T-helper 17 cell (primary cell): Measurements from ENCODE around the gene ZFPM1. TPM values are rescaled to one million over a fixed set of nuclear protein-coding genes. Genes with fewer than 3 reads are reported as not detected.
A peak's percentile ranks its signal among the peaks of the same experiment; 100 is the strongest.
"Not testable (repeated sequence)": the region's sequence is repeated elsewhere in the genome, so short reads cannot be mapped to it uniquely, and the experiment has no call there.

ENCODE experiments used
- ATAC-seq: fragments of 150-1000 bp; cut with Tn5 transposase; 2 replicates; pipeline ENCODE4 v1.10.0; 2021; ENCODE audit warnings: mild to moderate bottlenecking, moderate library complexity
- DNase-seq, 3 donors: peaks; one replicate each; pipeline versions ENCODE4 v3.0.0 to v3.0.0-alpha.2; 2020 to 2021
- H3K9me3 ChIP-seq: one replicate; pipeline ENCODE4 v1.7.0; 2013; ENCODE audit warnings: low read length, mild to moderate bottlenecking; ENCODE audit not compliant: control insufficient read depth, poor library complexity, severe bottlenecking
- H3K27ac Mint-ChIP-seq: one replicate; pipeline ENCODE4 v1.8.0; 2022; ENCODE audit warnings: mild to moderate bottlenecking, moderate library complexity, mixed read lengths
- H3K27me3 Mint-ChIP-seq: one replicate; pipeline ENCODE4 v1.8.0; 2022; ENCODE audit warnings: mixed read lengths
- H3K36me3 Mint-ChIP-seq: one replicate; pipeline ENCODE4 v1.8.0; 2022; ENCODE audit warnings: low read depth, mixed read lengths
- H3K4me1 Mint-ChIP-seq: one replicate; pipeline ENCODE4 v1.8.0; 2022; ENCODE audit warnings: mild to moderate bottlenecking, mixed read lengths
- H3K4me3 Mint-ChIP-seq: one replicate; pipeline ENCODE4 v1.8.0; 2022; ENCODE audit warnings: mild to moderate bottlenecking, moderate library complexity, mixed read lengths
- total RNA-seq, 4 donors: library from RNA in 2 of 4; stranded (reverse) in 2 of 4; gene quantifications; one replicate each; pipeline ENCODE4 v1.2.3 and lab custom pipeline; 2022 to 2026

ZFPM1 gene
- total RNA-seq (10 to 100 TPM; 24.6 to 29.4 TPM), total RNA-seq (lab: John Stamatoyannopoulos, UW) (11.5 to 11.6 reads per million in 2 donors)

DNA sequence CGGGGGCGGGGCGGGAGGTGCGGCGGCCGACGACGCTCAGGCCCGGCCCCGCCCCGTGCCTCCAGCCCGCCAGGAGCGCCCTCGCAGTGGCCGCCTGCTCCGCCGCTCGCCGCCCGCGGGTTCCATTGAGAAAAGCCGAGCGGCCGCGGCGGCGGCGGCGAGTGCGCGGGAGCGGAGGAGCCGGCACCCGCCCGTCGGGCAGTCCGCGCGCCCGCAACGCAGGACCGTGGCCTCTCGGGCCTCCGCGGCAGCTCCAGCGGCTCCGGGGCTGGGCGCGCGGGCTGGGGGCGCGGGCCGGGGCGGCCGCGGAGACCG, at the start of gene ZFPM1:
TSS of gene ZFPM1 (plus strand) at position 64 of the 315 bp plus-strand sequence. CDS start 359 bp downstream, outside the sequence.
- H3K9me3 ChIP-seq: no peaks in the 10 kb centered on the region
- H3K27me3 Mint-ChIP-seq: no peaks in the 10 kb centered on the region
- H3K4me3 Mint-ChIP-seq: peak within 1 kb of the TSS; percentile 95
- H3K27ac Mint-ChIP-seq: peak within 1 kb of the TSS; percentile 67
- DNase-seq (no peak), ATAC-seq (no peak)
- H3K36me3 Mint-ChIP-seq: no peaks in the 10 kb centered on the region
- H3K4me1 Mint-ChIP-seq: peaks cover 18% of the 10 kb centered on the region

DNA sequence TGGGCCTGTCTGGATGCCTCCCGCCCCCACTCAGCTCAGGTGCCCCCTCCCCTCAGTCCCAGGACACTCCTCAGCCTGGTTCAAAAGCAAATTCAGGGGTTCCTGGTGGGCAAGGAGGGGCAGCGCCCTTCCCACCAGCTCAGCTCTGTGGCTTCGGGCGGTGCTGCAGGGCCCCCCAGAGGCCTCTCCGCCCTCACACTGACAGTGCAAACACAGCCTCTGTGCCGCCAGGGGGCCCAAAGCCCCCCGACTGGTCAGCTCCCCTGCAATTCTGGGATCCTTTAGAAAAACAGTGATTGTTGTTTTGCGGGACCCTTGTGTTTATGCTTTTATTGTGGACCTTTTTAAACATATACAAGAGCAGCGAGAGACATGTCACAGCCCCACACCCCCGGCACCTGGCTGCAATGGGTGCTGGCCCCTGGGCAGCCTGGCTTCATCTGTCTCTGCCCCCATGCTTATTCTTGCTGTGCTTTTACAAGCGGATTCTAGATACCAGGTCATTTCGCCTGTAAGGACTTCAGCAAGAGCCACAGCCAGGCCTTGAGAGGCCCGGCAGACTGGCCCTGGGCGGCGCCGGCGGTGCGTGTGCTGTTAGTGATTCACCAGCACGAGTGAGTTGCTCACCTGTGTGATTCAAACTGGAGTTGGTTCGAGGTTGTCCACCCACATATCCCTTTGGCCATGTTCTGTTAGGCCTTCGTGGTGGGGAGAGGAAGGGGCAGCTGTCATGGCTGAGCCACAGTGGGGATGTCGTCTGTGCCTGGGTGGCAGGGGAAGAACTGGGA, 49.1 kb upstream of the ZFPM1 start:
- peaks cover 24% of the 10 kb centered on the region for H3K27me3 Mint-ChIP-seq
- no peaks in the 10 kb centered on the region for H3K36me3 Mint-ChIP-seq

GRCh38 chr16:88404769-88405168, 48.3 kb upstream of the ZFPM1 start:
- DNase-seq: no peak
- H3K27ac Mint-ChIP-seq: no peak overlapping the region
- H3K4me3 Mint-ChIP-seq: no peak overlapping the region
- no peaks in the 10 kb centered on the region for H3K9me3 ChIP-seq
- peaks cover 4% of the 10 kb centered on the region for H3K4me1 Mint-ChIP-seq
- no peaks in the 10 kb centered on the region for H3K36me3 Mint-ChIP-seq
- peaks cover 24% of the 10 kb centered on the region for H3K27me3 Mint-ChIP-seq
- no peak for ATAC-seq

More for the DNA sequence above, 49.1 kb upstream of the ZFPM1 start:
- no peaks in the 10 kb centered on the region for H3K9me3 ChIP-seq
- no peak overlapping the region for H3K4me3 Mint-ChIP-seq
- no peak for ATAC-seq
- peaks cover 4% of the 10 kb centered on the region for H3K4me1 Mint-ChIP-seq
- DNase-seq: no peak
- H3K27ac Mint-ChIP-seq: no peak overlapping the region

- ATAC-seq: no peak
- peaks cover 4% of the 10 kb centered on the region for H3K4me1 Mint-ChIP-seq
- H3K36me3 Mint-ChIP-seq: no peaks in the 10 kb centered on the region
- no peak overlapping the region for H3K27ac Mint-ChIP-seq
- no peaks in the 10 kb centered on the region for H3K9me3 ChIP-seq
- H3K27me3 Mint-ChIP-seq: peaks cover 24% of the 10 kb centered on the region
- no peak overlapping the region for H3K4me3 Mint-ChIP-seq
- no peak for DNase-seq
Observed at GRCh38 chr16:88405216-88406060, 47.6 kb upstream of the ZFPM1 start.

- no peak for ATAC-seq
- no peak for DNase-seq
- no peak overlapping the region for H3K27ac Mint-ChIP-seq
- no peaks in the 10 kb centered on the region for H3K9me3 ChIP-seq
- no peaks in the 10 kb centered on the region for H3K36me3 Mint-ChIP-seq
- peaks cover 4% of the 10 kb centered on the region for H3K4me1 Mint-ChIP-seq
- H3K4me3 Mint-ChIP-seq: no peak overlapping the region
- H3K27me3 Mint-ChIP-seq: peaks cover 24% of the 10 kb centered on the region
Observed at GRCh38 chr16:88406096-88407041, 46.7 kb upstream of the ZFPM1 start.

DNA sequence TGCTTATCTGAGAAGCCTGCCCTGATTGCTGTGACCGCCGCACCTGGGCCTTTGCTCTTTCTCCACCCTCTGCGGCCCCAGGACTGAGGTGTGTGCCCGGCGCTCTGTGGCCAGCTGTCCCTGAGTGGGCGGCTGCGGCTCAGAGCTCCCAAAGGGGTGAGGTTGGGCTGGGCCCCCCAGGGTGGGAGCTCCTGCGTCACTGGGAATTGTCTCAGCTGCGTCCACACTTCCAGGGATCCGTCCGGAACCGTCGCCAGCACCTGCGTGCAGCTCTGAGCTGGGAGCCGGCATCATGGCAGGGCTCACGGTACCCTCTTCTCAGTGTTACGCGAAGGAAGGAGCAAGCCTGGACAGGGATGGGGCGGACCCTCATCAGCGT, 46.0 kb upstream of the ZFPM1 start:
- Mint-ChIP-seq H3K36me3 (no peaks in the 10 kb centered on the region), H3K27me3 (peaks cover 24% of the 10 kb centered on the region), H3K27ac (no peak overlapping the region), H3K4me3 (no peak overlapping the region), H3K4me1 (peaks cover 4% of the 10 kb centered on the region)
- ATAC-seq: no peak
- H3K9me3 ChIP-seq: no peaks in the 10 kb centered on the region
- no peak for DNase-seq

- Mint-ChIP-seq H3K4me1 (peaks cover 7% of the 10 kb centered on the region), H3K4me3 (no peak overlapping the region), H3K36me3 (no peaks in the 10 kb centered on the region), H3K27me3 (peaks cover 24% of the 10 kb centered on the region), H3K27ac (no peak overlapping the region)
- DNase-seq: no peak
- no peak for ATAC-seq
- H3K9me3 ChIP-seq: no peaks in the 10 kb centered on the region
Observed at GRCh38 chr16:88407807-88408206, 45.3 kb upstream of the ZFPM1 start.

DNA sequence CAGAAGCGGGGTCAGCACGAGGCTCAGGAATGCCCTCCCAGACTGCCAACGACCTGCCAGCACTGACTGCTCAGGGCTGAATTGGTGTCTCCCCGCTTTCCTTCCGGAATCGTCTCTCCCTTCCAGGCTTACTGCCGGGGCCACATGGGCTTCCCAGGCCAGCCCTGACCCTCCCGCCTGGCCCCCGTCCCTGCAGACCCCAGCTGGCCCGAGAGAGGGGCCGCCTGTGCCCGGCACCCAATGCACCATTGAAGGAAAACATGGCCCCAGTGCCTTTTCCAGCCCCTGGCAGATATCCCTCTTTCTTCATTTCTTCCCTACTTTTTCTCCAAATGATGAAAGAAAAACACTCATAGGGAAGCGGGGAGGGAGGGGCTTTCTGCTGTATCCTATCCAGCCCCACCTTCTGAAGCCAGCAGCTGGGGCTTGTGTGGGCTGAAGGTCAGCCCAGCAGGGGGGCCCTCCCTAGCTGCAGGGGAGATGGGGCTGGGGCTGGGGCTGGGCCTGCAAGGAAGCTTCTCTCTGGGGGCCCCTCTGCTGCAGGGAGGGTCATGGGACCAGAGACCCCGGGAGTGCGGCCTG, 44.4 kb upstream of the ZFPM1 start:
- Mint-ChIP-seq H3K27me3 (peaks cover 24% of the 10 kb centered on the region), H3K4me3 (no peak overlapping the region), H3K27ac (no peak overlapping the region), H3K4me1 (peaks cover 7% of the 10 kb centered on the region), H3K36me3 (no peaks in the 10 kb centered on the region)
- ATAC-seq (no peak), DNase-seq (no peak)
- H3K9me3 ChIP-seq: no peaks in the 10 kb centered on the region

- Mint-ChIP-seq H3K4me1 (peaks cover 7% of the 10 kb centered on the region), H3K4me3 (no peak overlapping the region), H3K36me3 (no peaks in the 10 kb centered on the region), H3K27ac (no peak overlapping the region), H3K27me3 (peaks cover 18% of the 10 kb centered on the region)
- no peak for DNase-seq
- no peak for ATAC-seq
- H3K9me3 ChIP-seq: no peaks in the 10 kb centered on the region
Observed at GRCh38 chr16:88409296-88410065, 43.6 kb upstream of the ZFPM1 start.

DNA sequence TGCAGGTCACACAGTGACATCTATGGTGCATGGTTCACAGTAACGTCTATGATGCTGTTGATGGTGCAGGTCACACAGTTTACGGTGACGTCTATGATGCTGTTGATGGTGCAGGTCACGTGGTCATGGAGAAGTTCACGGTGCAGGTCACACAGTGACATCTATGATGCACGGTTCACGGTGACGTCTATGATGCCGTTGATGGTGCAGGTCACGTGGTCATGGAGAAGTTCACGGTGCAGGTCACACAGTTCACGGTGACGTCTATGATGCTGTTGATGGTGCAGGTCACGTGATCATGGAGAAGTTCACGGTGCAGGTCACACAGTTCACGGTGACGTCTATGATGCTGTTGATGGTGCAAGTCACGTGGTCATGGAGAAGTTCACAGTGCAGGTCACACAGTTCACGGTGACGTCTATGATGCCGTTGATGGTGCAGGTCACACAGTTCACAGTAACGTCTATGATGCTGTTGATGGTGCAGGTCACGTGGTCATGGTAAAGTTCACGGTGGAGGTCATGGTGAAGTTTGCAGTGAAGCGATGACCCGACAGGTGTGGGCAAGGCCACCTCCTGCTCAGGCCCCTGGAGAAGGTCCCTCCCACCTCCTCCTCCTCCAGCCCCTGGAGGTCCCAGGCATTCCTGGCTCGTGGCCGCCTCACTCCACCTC, 42.6 kb upstream of the ZFPM1 start:
- H3K36me3 Mint-ChIP-seq, H3K4me1 Mint-ChIP-seq, H3K4me3 Mint-ChIP-seq, H3K9me3 ChIP-seq, H3K27ac Mint-ChIP-seq, H3K27me3 Mint-ChIP-seq, ATAC-seq, DNase-seq: not testable (repeated sequence)

DNA sequence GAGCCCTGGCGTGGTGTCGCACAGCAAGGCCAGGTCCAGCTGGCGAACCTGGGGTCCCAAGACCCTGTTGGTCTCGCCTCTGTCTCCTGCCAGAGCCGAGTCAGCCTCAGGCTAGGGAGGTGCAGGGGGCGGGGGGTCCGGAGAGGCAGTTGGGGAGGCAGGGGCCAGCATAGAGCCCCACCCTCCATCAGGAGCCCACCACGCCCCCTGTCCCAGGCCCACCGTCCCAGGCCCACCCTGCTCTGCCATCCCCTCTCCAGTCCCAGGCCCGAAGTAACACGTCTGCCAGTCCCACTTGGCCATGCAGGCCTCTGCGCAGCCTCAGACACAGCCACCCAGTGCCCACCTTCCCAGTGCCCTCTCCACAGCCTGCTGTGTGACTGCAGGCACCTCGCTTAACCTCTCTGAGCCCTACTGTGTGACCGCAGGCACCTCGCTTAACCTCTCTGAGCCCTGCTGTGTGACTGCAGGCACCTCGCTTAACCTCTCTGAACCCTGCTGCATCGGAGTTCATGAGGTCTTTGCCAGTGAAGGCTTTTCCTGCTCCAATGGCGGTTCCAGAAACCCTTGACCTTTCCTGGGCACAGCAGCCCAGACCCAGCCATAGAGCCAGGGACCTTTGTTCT, 41.0 kb upstream of the ZFPM1 start:
- H3K27me3 Mint-ChIP-seq: peaks cover under 1% of the 10 kb centered on the region
- no peaks in the 10 kb centered on the region for H3K36me3 Mint-ChIP-seq
- H3K4me1 Mint-ChIP-seq: peaks cover 7% of the 10 kb centered on the region
- H3K9me3 ChIP-seq: no peaks in the 10 kb centered on the region
- DNase-seq: no peak
- no peak overlapping the region for H3K27ac Mint-ChIP-seq
- no peak overlapping the region for H3K4me3 Mint-ChIP-seq
- no peak for ATAC-seq
